Mucosa of descending colon (tissue), 3 donors: ENCODE data around the gene MAP3K9. TPM values are rescaled to one million over a fixed set of nuclear protein-coding genes. Genes with fewer than 3 reads are reported as not detected.

Source experiments
- ATAC-seq: fragments of 200-7000 bp; cut with Tn5 transposase; one replicate; pipeline ENCODE4 v1.9.1; 2020; ENCODE audit warnings: mild to moderate bottlenecking, moderate library complexity
- DNase-seq, 3 donors: peaks; one replicate each; pipeline ENCODE4 v3.0.0-alpha.2; 2020
- H3K36me3 ChIP-seq: fragments of 200-600 bp; one replicate; pipeline ENCODE4 v1.8.0; 2021; ENCODE audit warnings: low read depth, mild to moderate bottlenecking
- H3K4me1 ChIP-seq: fragments of 200-600 bp; one replicate; pipeline ENCODE4 v1.8.0; 2021; ENCODE audit warnings: low read depth, mild to moderate bottlenecking
- H3K4me3 ChIP-seq: fragments of 200-600 bp; one replicate; pipeline ENCODE4 v1.8.0; 2021; ENCODE audit warnings: mild to moderate bottlenecking
- H3K9me3 ChIP-seq: fragments of 200-600 bp; one replicate; pipeline ENCODE4 v1.8.0; 2021; ENCODE audit warnings: mild to moderate bottlenecking
- CTCF ChIP-seq: fragments of 200-600 bp; IDR thresholded peaks from one replicate; pipeline ENCODE4 v1.8.0; 2022; ENCODE audit warnings: antibody characterized with exemption, mild to moderate bottlenecking
- intact Hi-C, 2 donors: fragments of 100-400 bp; cut with DNase I in 1 of 2; cut with micrococcal nuclease in 1 of 2; formaldehyde crosslinking; loops; one replicate each; pipeline versions ENCODE4 v1.11.0 to v1.11.1; 2022; cut with DNase I, micrococcal nuclease
- total RNA-seq, 3 donors: library from RNA; stranded (reverse); fragmentation: NEBNext Ultra II Directional in 2 of 3; extraction: Animal tissue kit (Norgen Biotek cat#: 25700) in 2 of 3; gene quantifications; one replicate each; pipeline versions ENCODE4 v1.2.1 to v1.2.4, GENCODE V29; 2021 to 2023
- donor health status: DM: no; HTN: no; CAD: no; lungs with moderate emphysema.
- donor health status: DM: no; HTN: no; CAD: no.
- donor health status: DM: no; HTN: yes; CAD: no.

Gene MAP3K9
- total RNA-seq, 3 donors from 2014 or later: 5.7 to 9.3 (median 8.8) TPM

- ATAC-seq (no peak), DNase-seq (no peak)
- H3K9me3 ChIP-seq: no peaks in the 10 kb centered on the region
- intact Hi-C loops: no loop called here
- H3K4me3 ChIP-seq: no peak overlapping the region
- no peaks in the 10 kb centered on the region for H3K36me3 ChIP-seq
- no peaks in the 10 kb centered on the region for H3K4me1 ChIP-seq
- TF ChIP-seq CTCF: no peak
Observed at GRCh38 chr14:70722418-70722817, 86.9 kb downstream of the MAP3K9 start.

DNA sequence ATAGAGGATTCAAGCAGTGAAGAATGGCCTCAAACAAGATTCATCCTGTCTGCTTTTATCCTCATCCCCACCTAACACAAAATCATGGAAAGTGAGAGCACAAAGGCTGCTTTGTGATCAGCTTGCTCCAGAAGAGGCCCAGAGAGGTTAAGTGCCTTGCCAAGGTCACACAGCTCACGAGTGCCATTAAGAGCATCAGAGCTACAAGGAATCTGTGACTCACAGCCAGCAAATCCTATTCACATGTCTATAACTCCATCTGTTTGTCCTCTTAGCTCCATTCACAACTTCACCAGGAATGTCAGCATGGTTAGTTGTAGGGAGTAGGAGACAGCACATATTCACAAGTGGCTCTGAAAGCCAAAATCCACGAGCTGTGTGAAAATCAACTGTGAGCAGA, 87.8 kb downstream of the MAP3K9 start:
- no peak for DNase-seq
- Histone ChIP-seq H3K4me3 (no peak overlapping the region), H3K9me3 (no peaks in the 10 kb centered on the region), H3K36me3 (no peaks in the 10 kb centered on the region), H3K4me1 (no peaks in the 10 kb centered on the region)
- no peak for TF ChIP-seq CTCF
- no peak for ATAC-seq
- intact Hi-C loops: no loop called here

DNA sequence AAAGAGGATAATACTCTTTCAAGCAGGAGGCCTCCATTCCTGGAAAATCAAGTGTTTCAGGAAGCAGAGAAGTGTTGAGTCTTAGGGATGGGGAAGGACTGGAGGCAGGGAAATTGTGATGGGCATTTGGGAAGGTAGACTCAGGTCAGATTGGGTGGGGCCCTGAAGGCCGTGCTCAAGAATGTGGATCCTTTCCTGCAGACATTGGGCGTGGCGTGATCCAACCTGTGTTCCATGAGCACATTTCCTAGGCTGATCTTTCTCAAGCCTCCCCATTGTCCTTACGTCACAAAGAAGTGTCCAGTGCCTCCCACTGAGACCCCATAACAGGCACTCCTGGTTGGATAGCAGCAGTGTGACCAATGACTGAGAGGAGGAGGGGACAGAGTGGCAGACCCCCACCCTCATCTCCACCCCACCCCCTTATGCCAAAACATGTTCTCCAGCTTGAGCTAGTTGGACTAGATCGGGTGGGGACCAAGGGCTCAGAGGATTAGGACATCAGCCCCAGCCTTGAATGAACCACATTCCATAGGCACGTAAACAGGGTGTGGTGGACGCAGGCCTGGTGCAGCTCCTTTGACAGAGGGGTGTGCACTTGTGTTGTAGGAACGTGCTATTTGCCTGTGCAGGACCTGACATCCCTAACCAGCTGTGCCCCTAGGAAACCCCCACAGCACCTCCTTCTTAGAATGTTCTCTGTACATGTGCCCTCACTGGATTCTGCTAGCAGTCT, 90.8 kb downstream of the MAP3K9 start:
- intact Hi-C loops: no loop called here
- Histone ChIP-seq H3K4me1 (no peaks in the 10 kb centered on the region), H3K4me3 (no peak overlapping the region), H3K36me3 (no peaks in the 10 kb centered on the region), H3K9me3 (no peaks in the 10 kb centered on the region)
- ATAC-seq: peak; percentile 59
- DNase-seq: peak in 1 of 3 donors; percentile 5
- no peak for TF ChIP-seq CTCF

DNA sequence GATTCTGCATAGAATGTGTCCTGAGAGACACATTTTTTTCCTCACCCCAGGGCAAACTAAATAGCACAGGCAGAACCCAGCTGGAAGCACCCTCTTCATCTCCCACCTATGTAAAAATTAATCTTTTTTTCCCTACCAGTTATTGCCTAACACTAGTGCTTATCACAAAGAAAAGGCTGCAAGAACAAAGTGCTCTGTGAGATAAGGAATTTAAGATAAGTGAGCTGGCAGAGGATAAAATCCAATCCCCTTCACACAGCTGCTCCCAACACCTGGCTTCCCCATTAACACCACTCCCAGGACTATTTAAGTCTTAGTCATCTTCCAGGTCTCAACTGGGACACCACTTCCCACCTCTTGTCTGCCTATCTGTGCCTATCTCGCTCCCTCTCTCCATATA, 92.4 kb downstream of the MAP3K9 start:
- H3K4me3 ChIP-seq: no peak overlapping the region
- DNase-seq (no peak), ATAC-seq (peak; percentile 87)
- no peaks in the 10 kb centered on the region for H3K36me3 ChIP-seq
- H3K4me1 ChIP-seq: no peaks in the 10 kb centered on the region
- intact Hi-C loops: no loop called here
- no peak for TF ChIP-seq CTCF
- no peaks in the 10 kb centered on the region for H3K9me3 ChIP-seq

- H3K4me1 ChIP-seq: no peaks in the 10 kb centered on the region
- intact Hi-C loops: no loop called here
- no peaks in the 10 kb centered on the region for H3K9me3 ChIP-seq
- H3K4me3 ChIP-seq: no peak overlapping the region
- no peak for DNase-seq
- no peak for ATAC-seq
- no peak for TF ChIP-seq CTCF
- no peaks in the 10 kb centered on the region for H3K36me3 ChIP-seq
Observed at GRCh38 chr14:70716483-70716882, 92.8 kb downstream of the MAP3K9 start.
